HCT116 (cell line): ENCODE measurements around the gene TFPI2. TPM values are rescaled to one million over a fixed set of nuclear protein-coding genes. Genes with fewer than 3 reads are reported as not detected.

Source experiments
- ATAC-seq: fragments of 200-7000 bp; cut with Tn5 transposase; 2 replicates; pipeline ENCODE4 v1.9.1; 2020; ENCODE audit warnings: mild to moderate bottlenecking, moderate library complexity
- BruUV-seq: library from RNA; stranded (reverse); fragments of 400-500 nt; replicated peaks from 2 replicates; lab custom pipeline; 2021; lab: Mats Ljungman, UMichigan
- CTCF ChIA-PET: fragments of 300-600 bp; sonication (Branson Sonifier 250); formaldehyde crosslinking; loops from one replicate; lab custom pipeline; 2021; ENCODE audit warnings: antibody characterized with exemption; lab: Charles Lee
- POLR2A ChIA-PET: fragments of 300-600, 350-600 bp; sonication (Branson Sonifier 250); formaldehyde crosslinking; loops from one replicate; lab custom pipeline; 2021; ENCODE audit warnings: antibody characterized with exemption; lab: Charles Lee
- RAD21 ChIA-PET, 2 experiments: fragments of 300-600 bp; sonication (Branson Sonifier 250); formaldehyde crosslinking; loops; one replicate each; lab custom pipeline; 2023; ENCODE audit warnings: low total read pairs in 2 of 2; ENCODE audit not compliant: uncharacterized antibody in 2 of 2, unreplicated experiment in 2 of 2, low non-redundant PET in 1 of 2; lab: Charles Lee
- DNase-seq: peaks from one replicate; pipeline ENCODE4 v3.0.0-alpha.2; 2010; ENCODE audit warnings: low read depth, low spot score
- H2AFZ ChIP-seq: fragments of 200-600 bp; shearing (Covaris generic), sonication (generic); 2 replicates; pipeline ENCODE4 v1.6.1; 2017; ENCODE audit warnings: low read depth, mixed run types, mixed read lengths, antibody characterized with exemption, low read length; ENCODE audit not compliant: poor library complexity, severe bottlenecking
- H3K27ac ChIP-seq: 2 replicates; pipeline ENCODE4 v1.5.1; 2012; ENCODE audit warnings: low read depth, low read length
- H3K27me3 ChIP-seq: fragments of 200-600 bp; sonication (generic); 2 replicates; pipeline ENCODE4 v1.6.1; 2016; ENCODE audit warnings: mixed run types, low read length, mixed read lengths; ENCODE audit not compliant: insufficient read depth
- H3K36me3 ChIP-seq, 2 experiments: fragments of 200-500 bp in 1 of 2; fragments of 200-600 bp in 1 of 2; sonication (Bioruptor generic) in 1 of 2; sonication (generic) in 1 of 2; 2 replicates each; pipeline versions ENCODE4 v1.5.1 to v1.6.1; 2014 to 2016; ENCODE audit warnings: low read length in 2 of 2, inconsistent platforms in 1 of 2, mixed read lengths in 1 of 2, mixed run types in 1 of 2; ENCODE audit not compliant: insufficient read depth in 2 of 2, control insufficient read depth in 1 of 2
- H3K4me1 ChIP-seq, 2 experiments: fragments of 200-600 bp in 1 of 2; sonication (generic) in 1 of 2; 2 replicates each; pipeline versions ENCODE4 v1.5.1 to v1.6.1; 2012 to 2017; ENCODE audit warnings: low read length in 2 of 2, inconsistent platforms in 1 of 2, mild to moderate bottlenecking in 1 of 2, mixed read lengths in 1 of 2, mixed run types in 1 of 2, moderate library complexity in 1 of 2; ENCODE audit not compliant: insufficient read depth in 2 of 2, control insufficient read depth in 1 of 2
- H3K4me2 ChIP-seq: fragments of 200-600 bp; sonication (generic); 2 replicates; pipeline ENCODE4 v1.6.1; 2017; ENCODE audit warnings: mixed run types, low read length, mixed read lengths
- H3K4me3 ChIP-seq, 2 experiments: fragments of 200-600 bp in 1 of 2; sonication (generic) in 1 of 2; replicated peaks in 1 of 2; 2 replicates each; pipeline ENCODE4 v1.5.1; 2011 to 2016; ENCODE audit warnings: low read length in 2 of 2, control low read depth in 1 of 2, low read depth in 1 of 2, mild to moderate bottlenecking in 1 of 2, mixed read lengths in 1 of 2, mixed run types in 1 of 2
- H3K79me2 ChIP-seq: fragments of 200-600 bp; sonication (generic); 2 replicates; pipeline ENCODE4 v1.6.1; 2017; ENCODE audit warnings: mild to moderate bottlenecking, mixed run types, low read length, moderate library complexity, mixed read lengths; ENCODE audit not compliant: insufficient read depth
- H3K9ac ChIP-seq: fragments of 200-600 bp; sonication (generic); 2 replicates; pipeline ENCODE4 v1.6.1; 2016; ENCODE audit warnings: low read length, mixed read lengths
- H3K9me2 ChIP-seq: fragments of 200-600 bp; sonication (generic), shearing (Covaris generic); 2 replicates; pipeline ENCODE4 v1.6.1; 2017; ENCODE audit warnings: mixed run types, mild to moderate bottlenecking, moderate library complexity; ENCODE audit not compliant: insufficient read depth
- H3K9me3 ChIP-seq, 2 experiments: fragments of 200-500 bp in 1 of 2; fragments of 200-600 bp in 1 of 2; sonication (Bioruptor generic) in 1 of 2; sonication (generic) in 1 of 2; 2 replicates each; pipeline ENCODE4 v1.6.1; 2014 to 2017; ENCODE audit warnings: low read length in 2 of 2, mixed read lengths in 2 of 2, inconsistent platforms in 1 of 2, low read depth in 1 of 2, mild to moderate bottlenecking in 1 of 2, mixed run types in 1 of 2, moderate library complexity in 1 of 2; ENCODE audit not compliant: control insufficient read depth in 1 of 2, insufficient read depth in 1 of 2
- H4K20me1 ChIP-seq: fragments of 200-600 bp; sonication (generic), shearing (Covaris generic); 2 replicates; pipeline ENCODE4 v1.6.1; 2017; ENCODE audit warnings: mixed run types, mild to moderate bottlenecking, moderate library complexity; ENCODE audit not compliant: insufficient read depth
- CBX3 ChIP-seq: IDR thresholded peaks from 2 replicates; pipeline ENCODE4 v1.6.1; 2012; ENCODE audit warnings: low read depth
- CEBPB ChIP-seq: IDR thresholded peaks from 2 replicates; pipeline ENCODE4 v1.6.1; 2012; ENCODE audit warnings: low read depth
- EGR1 ChIP-seq: IDR thresholded peaks from 2 replicates; pipeline ENCODE4 v1.6.1; 2012; ENCODE audit warnings: low read depth
- ELF1 ChIP-seq: IDR thresholded peaks from 2 replicates; pipeline ENCODE4 v1.6.1; 2012; ENCODE audit warnings: low read depth, borderline replicate concordance
- POLR2A ChIP-seq: IDR thresholded peaks from 2 replicates; pipeline ENCODE4 v1.7.0; 2011; ENCODE audit warnings: borderline replicate concordance; ENCODE audit not compliant: insufficient read depth, insufficient read length; ENCODE audit errors: extremely low read depth
- POLR2AphosphoS5 ChIP-seq: IDR thresholded peaks from 2 replicates; pipeline ENCODE4 v1.6.1; 2011; ENCODE audit warnings: mild to moderate bottlenecking, low read depth, low read length, moderate library complexity
- RAD21 ChIP-seq: IDR thresholded peaks from 2 replicates; pipeline ENCODE4 v1.6.1; 2012; ENCODE audit warnings: low read depth, mild to moderate bottlenecking
- SIN3A ChIP-seq: IDR thresholded peaks from 2 replicates; pipeline ENCODE4 v1.6.1; 2012; ENCODE audit warnings: low read depth
- SP1 ChIP-seq: IDR thresholded peaks from 2 replicates; pipeline ENCODE4 v1.6.1; 2012; ENCODE audit warnings: low read depth
- SRF ChIP-seq: IDR thresholded peaks from 2 replicates; pipeline ENCODE4 v1.6.1; 2012; ENCODE audit warnings: low read depth
- TCF7L2 ChIP-seq: IDR thresholded peaks from 2 replicates; pipeline ENCODE4 v1.7.0; 2011; ENCODE audit warnings: borderline replicate concordance, inconsistent platforms; ENCODE audit not compliant: insufficient read depth, insufficient read length; ENCODE audit errors: extremely low read depth
- ZFX ChIP-seq: fragments of 450-650 bp; IDR thresholded peaks from 2 replicates; pipeline ENCODE4 v1.6.1; 2017
- ZNF274 ChIP-seq: fragments of 200-500 bp; sonication (Bioruptor generic); IDR thresholded peaks from 2 replicates; pipeline ENCODE4 v1.6.1; 2014; ENCODE audit warnings: mild to moderate bottlenecking, low read depth, low read length, inconsistent platforms
- intact Hi-C: fragments of 100-400 bp; cut with micrococcal nuclease; formaldehyde crosslinking; loops from 2 replicates; pipeline ENCODE4 v1.10.0; 2022
- total RNA-seq: library from RNA; stranded (reverse); gene quantifications from one replicate; pipeline ENCODE4 v1.2.1, GENCODE V29; 2021; ENCODE audit not compliant: unreplicated experiment
- TF ChIP-seq, protein P1 (sequence below): IDR thresholded peaks from 2 replicates; pipeline ENCODE4 v1.6.1; 2012
- TF ChIP-seq, protein P2 (sequence below): IDR thresholded peaks from 2 replicates; pipeline ENCODE4 v1.6.1; 2012
- TF ChIP-seq, protein P3 (sequence below): IDR thresholded peaks from 2 replicates; pipeline ENCODE4 v1.6.1; 2012; ENCODE audit warnings: low read depth
- TF ChIP-seq, protein P4 (sequence below): IDR thresholded peaks from 2 replicates; pipeline ENCODE4 v1.6.1; 2011; ENCODE audit warnings: mild to moderate bottlenecking, low read length, moderate library complexity; ENCODE audit not compliant: insufficient replicate concordance; ENCODE audit errors: extremely low read depth

The TFPI2 gene
- total RNA-seq, 1 experiment from 2014 or later, result 0.15 TPM

DNA sequence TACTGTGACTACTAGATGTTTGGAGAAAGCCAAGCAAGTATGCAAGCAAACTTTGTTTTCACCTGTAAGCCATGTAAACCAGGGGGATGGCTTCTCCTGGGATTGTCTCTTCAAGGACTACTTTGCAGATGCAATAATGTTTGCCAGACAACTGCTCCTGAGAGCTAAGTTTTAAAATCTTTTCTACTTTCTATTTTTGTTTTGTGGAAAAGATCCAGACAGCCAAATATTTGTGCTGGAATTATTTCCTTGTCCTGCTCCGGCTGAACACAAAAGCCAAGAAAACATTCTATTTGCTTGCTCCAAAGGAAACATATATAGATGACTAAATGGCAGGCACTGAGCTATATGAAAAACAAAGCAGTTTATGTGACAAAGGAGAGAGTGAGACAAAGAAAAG is 51.6 kb downstream of the TFPI2 start:
- no peaks in the 10 kb centered on the region for H3K79me2 ChIP-seq
- ATAC-seq (no peak), DNase-seq (no peak)
- no peak overlapping the region for H3K4me3 ChIP-seq
- H3K9me3 ChIP-seq, result no peaks in the 10 kb centered on the region
- no peaks in the 10 kb centered on the region for H3K4me1 ChIP-seq
- TF ChIP-seq CBX3, result no peak
- TF ChIP-seq, protein P1, sequence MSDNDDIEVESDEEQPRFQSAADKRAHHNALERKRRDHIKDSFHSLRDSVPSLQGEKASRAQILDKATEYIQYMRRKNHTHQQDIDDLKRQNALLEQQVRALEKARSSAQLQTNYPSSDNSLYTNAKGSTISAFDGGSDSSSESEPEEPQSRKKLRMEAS, result no peak
- no TSS peak for BruUV-seq
- POLR2A ChIA-PET, result no interaction called here
- H2AFZ ChIP-seq, result no peak overlapping the region
- no peak overlapping the region for H3K9ac ChIP-seq
- no peak overlapping the region for H3K27ac ChIP-seq
- RAD21 ChIA-PET, result no interaction called here
- H3K36me3 ChIP-seq, result no peaks in the 10 kb centered on the region
- H3K4me2 ChIP-seq, result no peak overlapping the region
- intact Hi-C loops, result no loop called here
- no peaks in the 10 kb centered on the region for H4K20me1 ChIP-seq
- H3K9me2 ChIP-seq, result no peaks in the 10 kb centered on the region
- CTCF ChIA-PET, result no interaction called here
- no peaks in the 10 kb centered on the region for H3K27me3 ChIP-seq

DNA sequence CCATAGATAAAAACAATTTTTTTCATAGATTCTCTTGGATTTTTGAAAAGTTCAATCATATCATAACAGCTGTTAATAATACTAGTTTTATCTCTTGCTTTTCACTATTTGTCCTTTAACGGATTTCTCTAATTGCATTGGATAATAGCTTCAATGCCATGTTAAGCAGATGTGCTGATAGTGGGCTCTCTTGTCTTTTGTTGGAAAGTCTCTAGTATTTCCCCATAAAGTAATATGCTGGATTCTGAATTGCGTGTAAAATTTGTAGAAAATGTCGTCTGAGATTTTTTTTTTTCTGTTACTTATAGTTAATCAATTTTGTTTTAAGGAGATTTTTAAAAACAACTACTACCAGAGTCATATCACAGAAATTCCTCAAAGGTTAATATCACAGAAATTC is 53.3 kb downstream of the TFPI2 start:
- H2AFZ ChIP-seq, result no peak overlapping the region
- no TSS peak for BruUV-seq
- RAD21 ChIA-PET, result no interaction called here
- no peaks in the 10 kb centered on the region for H3K9me2 ChIP-seq
- no peaks in the 10 kb centered on the region for H3K79me2 ChIP-seq
- H3K4me2 ChIP-seq, result no peak overlapping the region
- H3K9ac ChIP-seq, result no peak overlapping the region
- intact Hi-C loops, result no loop called here
- H3K36me3 ChIP-seq, result no peaks in the 10 kb centered on the region
- no peaks in the 10 kb centered on the region for H4K20me1 ChIP-seq
- DNase-seq (no peak), ATAC-seq (no peak)
- H3K27me3 ChIP-seq, result no peaks in the 10 kb centered on the region
- no peaks in the 10 kb centered on the region for H3K4me1 ChIP-seq
- POLR2A ChIA-PET, result no interaction called here
- H3K27ac ChIP-seq, result no peak overlapping the region
- no peaks in the 10 kb centered on the region for H3K9me3 ChIP-seq
- CTCF ChIA-PET, result no interaction called here
- H3K4me3 ChIP-seq, result no peak overlapping the region
- TF ChIP-seq, protein P1, result no peak
- TF ChIP-seq, protein P2, sequence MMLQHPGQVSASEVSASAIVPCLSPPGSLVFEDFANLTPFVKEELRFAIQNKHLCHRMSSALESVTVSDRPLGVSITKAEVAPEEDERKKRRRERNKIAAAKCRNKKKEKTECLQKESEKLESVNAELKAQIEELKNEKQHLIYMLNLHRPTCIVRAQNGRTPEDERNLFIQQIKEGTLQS, result no peak
- TF ChIP-seq CEBPB (no peak), SRF (no peak), ZNF274 (no peak), POLR2A (no peak), EGR1 (no peak), POLR2AphosphoS5 (no peak), ELF1 (no peak), ZFX (no peak), TCF7L2 (no peak), SP1 (no peak), SIN3A (no peak), RAD21 (no peak)
- TF ChIP-seq, protein P3, sequence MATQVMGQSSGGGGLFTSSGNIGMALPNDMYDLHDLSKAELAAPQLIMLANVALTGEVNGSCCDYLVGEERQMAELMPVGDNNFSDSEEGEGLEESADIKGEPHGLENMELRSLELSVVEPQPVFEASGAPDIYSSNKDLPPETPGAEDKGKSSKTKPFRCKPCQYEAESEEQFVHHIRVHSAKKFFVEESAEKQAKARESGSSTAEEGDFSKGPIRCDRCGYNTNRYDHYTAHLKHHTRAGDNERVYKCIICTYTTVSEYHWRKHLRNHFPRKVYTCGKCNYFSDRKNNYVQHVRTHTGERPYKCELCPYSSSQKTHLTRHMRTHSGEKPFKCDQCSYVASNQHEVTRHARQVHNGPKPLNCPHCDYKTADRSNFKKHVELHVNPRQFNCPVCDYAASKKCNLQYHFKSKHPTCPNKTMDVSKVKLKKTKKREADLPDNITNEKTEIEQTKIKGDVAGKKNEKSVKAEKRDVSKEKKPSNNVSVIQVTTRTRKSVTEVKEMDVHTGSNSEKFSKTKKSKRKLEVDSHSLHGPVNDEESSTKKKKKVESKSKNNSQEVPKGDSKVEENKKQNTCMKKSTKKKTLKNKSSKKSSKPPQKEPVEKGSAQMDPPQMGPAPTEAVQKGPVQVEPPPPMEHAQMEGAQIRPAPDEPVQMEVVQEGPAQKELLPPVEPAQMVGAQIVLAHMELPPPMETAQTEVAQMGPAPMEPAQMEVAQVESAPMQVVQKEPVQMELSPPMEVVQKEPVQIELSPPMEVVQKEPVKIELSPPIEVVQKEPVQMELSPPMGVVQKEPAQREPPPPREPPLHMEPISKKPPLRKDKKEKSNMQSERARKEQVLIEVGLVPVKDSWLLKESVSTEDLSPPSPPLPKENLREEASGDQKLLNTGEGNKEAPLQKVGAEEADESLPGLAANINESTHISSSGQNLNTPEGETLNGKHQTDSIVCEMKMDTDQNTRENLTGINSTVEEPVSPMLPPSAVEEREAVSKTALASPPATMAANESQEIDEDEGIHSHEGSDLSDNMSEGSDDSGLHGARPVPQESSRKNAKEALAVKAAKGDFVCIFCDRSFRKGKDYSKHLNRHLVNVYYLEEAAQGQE, result no peak
- TF ChIP-seq, protein P4, sequence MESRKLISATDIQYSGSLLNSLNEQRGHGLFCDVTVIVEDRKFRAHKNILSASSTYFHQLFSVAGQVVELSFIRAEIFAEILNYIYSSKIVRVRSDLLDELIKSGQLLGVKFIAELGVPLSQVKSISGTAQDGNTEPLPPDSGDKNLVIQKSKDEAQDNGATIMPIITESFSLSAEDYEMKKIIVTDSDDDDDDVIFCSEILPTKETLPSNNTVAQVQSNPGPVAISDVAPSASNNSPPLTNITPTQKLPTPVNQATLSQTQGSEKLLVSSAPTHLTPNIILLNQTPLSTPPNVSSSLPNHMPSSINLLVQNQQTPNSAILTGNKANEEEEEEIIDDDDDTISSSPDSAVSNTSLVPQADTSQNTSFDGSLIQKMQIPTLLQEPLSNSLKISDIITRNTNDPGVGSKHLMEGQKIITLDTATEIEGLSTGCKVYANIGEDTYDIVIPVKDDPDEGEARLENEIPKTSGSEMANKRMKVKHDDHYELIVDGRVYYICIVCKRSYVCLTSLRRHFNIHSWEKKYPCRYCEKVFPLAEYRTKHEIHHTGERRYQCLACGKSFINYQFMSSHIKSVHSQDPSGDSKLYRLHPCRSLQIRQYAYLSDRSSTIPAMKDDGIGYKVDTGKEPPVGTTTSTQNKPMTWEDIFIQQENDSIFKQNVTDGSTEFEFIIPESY, result no peak
